Activated CD8-positive, alpha-beta memory T cell treated with anti-CD3 and anti-CD28 coated beads, Interleukin-2, amount 50 U/mL, for 48 hours (primary cell): ENCODE data around the gene CT45A8.
"Not testable (repeated sequence)": the region's sequence is repeated elsewhere in the genome, so short reads cannot be mapped to it uniquely, and the experiment has no call there.

ENCODE experiments used
- DNase-seq: peaks from one replicate; pipeline ENCODE4 v3.0.0-alpha.2; 2020

The CT45A8 gene

GRCh38 chrX:135854438-135854837 lies at the start of gene CT45A8:
Gene CT45A8, minus strand, starts transcription at chrX:135854538. Its CDS starts 3,755 bp downstream, at chrX:135850783.
- DNase-seq, result not testable (repeated sequence)

GRCh38 chrX:135893294-135893817 lies 39.0 kb upstream of the CT45A8 start, which contains the start of the genes CT45A10 and SAGE1:
Gene CT45A10, minus strand, starts transcription at chrX:135893444. Its CDS starts 8,100 bp downstream, at chrX:135885344.
Gene SAGE1, plus strand, starts transcription at chrX:135893716. Its CDS starts 2,527 bp downstream, at chrX:135896243.
- no peak for DNase-seq

- DNase-seq, result no peak
Measured at GRCh38 chrX:135892781-135893180, 38.4 kb upstream of the CT45A8 start.

- no peak for DNase-seq
Measured at GRCh38 chrX:135890087-135890585, 35.8 kb upstream of the CT45A8 start.

- peak; percentile 74 for DNase-seq
Measured at GRCh38 chrX:135888976-135889375, 34.6 kb upstream of the CT45A8 start.

- not testable (repeated sequence) for DNase-seq
Measured at GRCh38 chrX:135888230-135888629, 33.9 kb upstream of the CT45A8 start.

GRCh38 chrX:135882741-135883140 lies 28.4 kb upstream of the CT45A8 start:
- not testable (repeated sequence) for DNase-seq

- not testable (repeated sequence) for DNase-seq
Measured at GRCh38 chrX:135871712-135872111, 17.4 kb upstream of the CT45A8 start, which contains the start of gene CT45A9. Gene CT45A9, minus strand, starts transcription at chrX:135871812. Its CDS starts 3,751 bp downstream, at chrX:135868061.

GRCh38 chrX:135837180-135837579 lies 17.2 kb downstream of the CT45A8 start, which contains the start of gene CT45A7:
Gene CT45A7, minus strand, starts transcription at chrX:135837280. Its CDS starts 3,747 bp downstream, at chrX:135833533.
- DNase-seq, result not testable (repeated sequence)

- DNase-seq, result not testable (repeated sequence)
Measured at GRCh38 chrX:135819912-135820311, 34.4 kb downstream of the CT45A8 start, which contains the start of gene CT45A2. Gene CT45A2, minus strand, starts transcription at chrX:135820012. Its CDS starts 3,747 bp downstream, at chrX:135816265.

GRCh38 chrX:135802687-135803086 lies 51.7 kb downstream of the CT45A8 start, which contains the start of gene CT45A6:
Gene CT45A6, minus strand, starts transcription at chrX:135802787. Its CDS starts 3,794 bp downstream, at chrX:135798993.
- DNase-seq, result not testable (repeated sequence)
